Measurements from ENCODE around the gene CARD11. TPM values are rescaled to one million over a fixed set of nuclear protein-coding genes. Genes with fewer than 3 reads are reported as not detected.

Gene CARD11
- total and polyA plus RNA-seq, 2 of the 13 experiments (the other 11 are each of a cell fraction or from before 2014, with no cell fraction given), result 0.04 TPM; not detected in 1

DNA sequence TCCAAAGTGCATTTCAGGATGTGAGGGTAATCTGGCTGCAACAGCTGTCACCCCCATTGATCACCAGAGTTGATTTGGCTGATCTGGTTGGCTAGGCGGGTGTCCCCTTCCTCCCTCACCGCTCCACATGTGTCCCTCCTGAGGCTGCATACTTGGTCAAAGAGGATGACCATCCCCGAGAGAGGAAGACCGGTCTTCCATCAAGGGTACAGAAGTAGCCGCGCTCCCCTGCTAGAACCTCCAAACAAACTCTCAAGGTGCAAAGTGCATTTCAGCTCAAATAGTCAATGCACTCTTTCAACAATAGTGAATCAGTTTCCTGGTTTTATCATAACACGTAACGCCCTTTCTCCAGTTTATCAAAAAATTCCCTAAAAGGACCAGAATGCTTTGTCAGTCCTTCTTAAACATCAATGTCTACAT lies 44.6 kb downstream of the CARD11 start (continued):
- TF ChIP-seq, protein P1, sequence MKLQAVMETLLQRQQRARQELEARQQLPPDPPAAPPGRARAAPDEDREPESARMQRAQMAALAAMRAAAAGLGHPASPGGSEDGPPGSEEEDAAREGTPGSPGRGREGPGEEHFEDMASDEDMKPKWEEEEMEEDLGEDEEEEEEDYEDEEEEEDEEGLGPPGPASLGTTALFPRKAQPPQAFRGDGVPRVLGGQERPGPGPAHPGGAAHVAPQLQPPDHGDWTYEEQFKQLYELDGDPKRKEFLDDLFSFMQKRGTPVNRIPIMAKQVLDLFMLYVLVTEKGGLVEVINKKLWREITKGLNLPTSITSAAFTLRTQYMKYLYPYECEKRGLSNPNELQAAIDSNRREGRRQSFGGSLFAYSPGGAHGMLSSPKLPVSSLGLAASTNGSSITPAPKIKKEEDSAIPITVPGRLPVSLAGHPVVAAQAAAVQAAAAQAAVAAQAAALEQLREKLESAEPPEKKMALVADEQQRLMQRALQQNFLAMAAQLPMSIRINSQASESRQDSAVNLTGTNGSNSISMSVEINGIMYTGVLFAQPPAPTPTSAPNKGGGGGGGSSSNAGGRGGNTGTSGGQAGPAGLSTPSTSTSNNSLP (IDR thresholded peaks at IDR 0.05; ENCODE audit: low read depth, low read length), result peak; percentile 39; the same call in 1 of the 2 replicates
- TF ChIP-seq SOX13 (IDR thresholded peaks at IDR 0.05), result no peak
- peak in 1 of 2 experiments; percentile 65; a peak in 2 of 4 replicates for TF ChIP-seq SOX13 (CRISPR knock-in tag; conservative IDR thresholded peaks at IDR 0.05 in 1 of 2, IDR thresholded peaks at IDR 0.05 in 1 of 2)
- TF ChIP-seq TCF7 (IDR thresholded peaks at IDR 0.05; ENCODE audit: low read depth), result 0 out of 2 replicates have a peak, but pooled peaks have one; percentile 33
- TF ChIP-seq HIVEP1 (CRISPR knock-in tag; IDR thresholded peaks at IDR 0.05), result no peak
- peak; percentile 40; the same call in 1 of the 2 replicates for TF ChIP-seq MIER2 (CRISPR knock-in tag; IDR thresholded peaks at IDR 0.05)
- no peak for TF ChIP-seq DPF2 (CRISPR knock-in tag; IDR thresholded peaks at IDR 0.05; ENCODE audit: borderline replicate concordance, low read depth)
- peak in 1 of 2 experiments; percentile 29; a peak in 1 of 4 replicates for TF ChIP-seq MAFK (conservative IDR thresholded peaks at IDR 0.05 in 1 of 2, IDR thresholded peaks at IDR 0.05 in 1 of 2; ENCODE audit: low read length in 2 of 2)
- TF ChIP-seq HDAC2 (CRISPR knock-in tag; IDR thresholded peaks at IDR 0.05), result peak; percentile 45; the same call in 1 of the 2 replicates
- peak; percentile 45; the same call in 1 of the 2 replicates for TF ChIP-seq FOXO1 (CRISPR knock-in tag; IDR thresholded peaks at IDR 0.05)
- TF ChIP-seq ASH2L (IDR thresholded peaks at IDR 0.05; ENCODE audit: insufficient read length, low read depth, low read length), result peak; percentile 67
- TF ChIP-seq, protein P2, sequence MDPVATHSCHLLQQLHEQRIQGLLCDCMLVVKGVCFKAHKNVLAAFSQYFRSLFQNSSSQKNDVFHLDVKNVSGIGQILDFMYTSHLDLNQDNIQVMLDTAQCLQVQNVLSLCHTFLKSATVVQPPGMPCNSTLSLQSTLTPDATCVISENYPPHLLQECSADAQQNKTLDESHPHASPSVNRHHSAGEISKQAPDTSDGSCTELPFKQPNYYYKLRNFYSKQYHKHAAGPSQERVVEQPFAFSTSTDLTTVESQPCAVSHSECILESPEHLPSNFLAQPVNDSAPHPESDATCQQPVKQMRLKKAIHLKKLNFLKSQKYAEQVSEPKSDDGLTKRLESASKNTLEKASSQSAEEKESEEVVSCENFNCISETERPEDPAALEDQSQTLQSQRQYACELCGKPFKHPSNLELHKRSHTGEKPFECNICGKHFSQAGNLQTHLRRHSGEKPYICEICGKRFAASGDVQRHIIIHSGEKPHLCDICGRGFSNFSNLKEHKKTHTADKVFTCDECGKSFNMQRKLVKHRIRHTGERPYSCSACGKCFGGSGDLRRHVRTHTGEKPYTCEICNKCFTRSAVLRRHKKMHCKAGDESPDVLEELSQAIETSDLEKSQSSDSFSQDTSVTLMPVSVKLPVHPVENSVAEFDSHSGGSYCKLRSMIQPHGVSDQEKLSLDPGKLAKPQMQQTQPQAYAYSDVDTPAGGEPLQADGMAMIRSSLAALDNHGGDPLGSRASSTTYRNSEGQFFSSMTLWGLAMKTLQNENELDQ (CRISPR knock-in tag; IDR thresholded peaks at IDR 0.05; ENCODE audit: borderline replicate concordance), result no peak
